Measurements from ENCODE around the gene CTSE.

The CTSE gene

GRCh38 chr1:205973377-205974232 lies 50.1 kb downstream of the CTSE start:
- DNase-seq (ENCODE audit: low read depth), result no peak
- TF ChIP-seq CTCF (IDR thresholded peaks at IDR 0.05; ENCODE audit: control insufficient read depth, extremely low read depth, insufficient read depth), result no peak

DNA sequence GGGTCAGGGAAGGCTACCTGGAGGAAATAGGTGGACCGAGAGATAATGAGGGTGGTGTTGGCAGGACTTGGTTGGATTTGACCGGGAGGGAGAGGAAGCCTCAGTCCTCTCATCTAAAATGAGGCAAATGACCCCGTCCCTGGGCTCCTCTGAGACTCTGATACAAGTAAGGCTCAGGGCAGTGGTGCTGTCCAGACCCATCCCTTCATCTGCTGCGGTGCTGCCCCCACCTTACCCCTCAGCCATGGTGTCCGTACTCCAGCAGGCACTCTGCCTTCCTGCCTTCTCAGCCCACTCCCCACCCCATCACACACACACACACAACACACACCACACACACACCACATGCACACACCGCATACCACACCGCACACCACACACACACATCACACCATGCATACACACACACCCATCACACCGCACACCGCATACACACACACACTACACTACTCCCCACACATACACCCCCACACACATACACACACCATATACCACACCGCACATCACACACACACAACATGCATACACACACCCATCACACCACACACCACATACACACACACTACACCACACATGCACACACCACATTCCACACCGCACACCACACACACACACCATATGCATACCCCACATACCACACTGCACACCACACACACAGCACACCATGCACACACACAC lies 51.1 kb downstream of the CTSE start:
- no peak for TF ChIP-seq CTCF (IDR thresholded peaks at IDR 0.05; ENCODE audit: control insufficient read depth, extremely low read depth, insufficient read depth)
- no peak for DNase-seq (ENCODE audit: low read depth)
- H3K4me3 ChIP-seq (ENCODE audit: low read depth, low read length), result no peak overlapping the region

More at GRCh38 chr1:205973377-205974232, 50.1 kb downstream of the CTSE start:
- H3K4me3 ChIP-seq (ENCODE audit: low read depth, low read length), result no peak overlapping the region

GRCh38 chr1:205972081-205972480 lies 51.6 kb downstream of the CTSE start:
- no peak overlapping the region for H3K4me3 ChIP-seq (ENCODE audit: low read depth, low read length)
- TF ChIP-seq CTCF (IDR thresholded peaks at IDR 0.05; ENCODE audit: control insufficient read depth, extremely low read depth, insufficient read depth), result no peak
- DNase-seq (ENCODE audit: low read depth), result no peak

- no peak for TF ChIP-seq CTCF (IDR thresholded peaks at IDR 0.05; ENCODE audit: control insufficient read depth, extremely low read depth, insufficient read depth)
- no peak overlapping the region for H3K4me3 ChIP-seq (ENCODE audit: low read depth, low read length)
- no peak for DNase-seq (ENCODE audit: low read depth)
Measured at GRCh38 chr1:205971082-205971481, 52.6 kb downstream of the CTSE start.

- TF ChIP-seq CTCF (IDR thresholded peaks at IDR 0.05; ENCODE audit: control insufficient read depth, extremely low read depth, insufficient read depth), result no peak
- DNase-seq (ENCODE audit: low read depth), result no peak
- H3K4me3 ChIP-seq (ENCODE audit: low read depth, low read length), result no peak overlapping the region
Measured at GRCh38 chr1:205970486-205970885, 53.2 kb downstream of the CTSE start.

GRCh38 chr1:205969229-205969628 lies 54.5 kb downstream of the CTSE start:
- no peak for TF ChIP-seq CTCF (IDR thresholded peaks at IDR 0.05; ENCODE audit: control insufficient read depth, extremely low read depth, insufficient read depth)
- H3K4me3 ChIP-seq (ENCODE audit: low read depth, low read length), result no peak overlapping the region
- no peak for DNase-seq (ENCODE audit: low read depth)

Measured in LNCaP clone FGC (cell line).